Effector memory CD4-positive, alpha-beta T cell (primary cell): Measurements from ENCODE around the gene PRKCB.
"Not testable (repeated sequence)": the region's sequence is repeated elsewhere in the genome, so short reads cannot be mapped to it uniquely, and the experiment has no call there.

ENCODE experiments used
- DNase-seq, 3 donors: peaks; one replicate each; pipeline ENCODE4 v3.0.0-alpha.2; 2020
- H3K27ac ChIP-seq: 2 replicates; pipeline ENCODE4 v1.7.0; 2013; ENCODE audit warnings: mild to moderate bottlenecking, low read length, moderate library complexity; ENCODE audit not compliant: insufficient read depth, poor library complexity, severe bottlenecking
- H3K27me3 ChIP-seq: replicated peaks from 2 replicates; pipeline ENCODE4 v1.7.0; 2013; ENCODE audit warnings: mild to moderate bottlenecking, low read length; ENCODE audit not compliant: insufficient read depth, control insufficient read depth, poor library complexity, severe bottlenecking
- H3K36me3 ChIP-seq: 2 replicates; pipeline ENCODE4 v1.7.0; 2013; ENCODE audit warnings: mild to moderate bottlenecking, low read length, moderate library complexity; ENCODE audit not compliant: control insufficient read depth, insufficient read depth
- H3K4me1 ChIP-seq: 2 replicates; pipeline ENCODE4 v1.7.0; 2013; ENCODE audit warnings: low read length, mild to moderate bottlenecking; ENCODE audit not compliant: control insufficient read depth, insufficient read depth, poor library complexity, severe bottlenecking
- H3K4me3 ChIP-seq: 2 replicates; pipeline ENCODE4 v1.7.0; 2013; ENCODE audit warnings: low read length, low read depth, mild to moderate bottlenecking; ENCODE audit not compliant: insufficient read depth, poor library complexity, severe bottlenecking
- H3K9me3 ChIP-seq: 2 replicates; pipeline ENCODE4 v1.7.0; 2013; ENCODE audit warnings: mild to moderate bottlenecking, low read length, moderate library complexity; ENCODE audit not compliant: control insufficient read depth

Gene PRKCB

GRCh38 chr16:24091125-24091524, 255.3 kb downstream of the PRKCB start:
- Histone ChIP-seq H3K27me3 (no peaks in the 10 kb centered on the region), H3K36me3 (peaks cover 33% of the 10 kb centered on the region), H3K9me3 (no peaks in the 10 kb centered on the region), H3K27ac (no peak overlapping the region), H3K4me3 (no peak overlapping the region), H3K4me1 (no peaks in the 10 kb centered on the region)
- no peak for DNase-seq

- no peak overlapping the region for H3K4me3 ChIP-seq
- no peaks in the 10 kb centered on the region for H3K4me1 ChIP-seq
- peaks cover 33% of the 10 kb centered on the region for H3K36me3 ChIP-seq
- H3K27ac ChIP-seq: no peak overlapping the region
- no peaks in the 10 kb centered on the region for H3K9me3 ChIP-seq
- DNase-seq: no peak
- H3K27me3 ChIP-seq: no peaks in the 10 kb centered on the region
Observed at GRCh38 chr16:24093049-24093448, 257.3 kb downstream of the PRKCB start.

GRCh38 chr16:24094660-24095059, 258.9 kb downstream of the PRKCB start:
- no peaks in the 10 kb centered on the region for H3K9me3 ChIP-seq
- H3K36me3 ChIP-seq: peaks cover 33% of the 10 kb centered on the region
- H3K27ac ChIP-seq: no peak overlapping the region
- no peaks in the 10 kb centered on the region for H3K4me1 ChIP-seq
- DNase-seq: no peak
- H3K4me3 ChIP-seq: no peak overlapping the region
- H3K27me3 ChIP-seq: no peaks in the 10 kb centered on the region

DNA sequence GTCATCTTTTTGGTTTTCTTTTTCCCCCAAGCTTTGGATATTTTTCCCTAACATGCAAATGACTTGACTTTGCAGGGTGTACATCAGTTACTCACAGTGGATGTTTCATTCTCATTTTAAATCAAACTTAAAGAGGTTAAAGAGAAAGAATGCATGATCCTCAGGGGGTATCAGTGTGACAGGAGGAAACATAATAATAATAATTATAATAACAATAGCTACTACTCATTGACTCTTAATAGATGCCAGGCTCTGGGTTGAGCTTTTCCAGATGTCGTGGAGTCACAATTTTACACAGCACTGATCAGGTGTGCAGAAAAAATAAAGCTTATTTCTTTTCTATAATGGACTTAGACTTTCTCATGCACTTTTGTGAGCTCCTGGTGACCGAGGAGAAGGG, 263.1 kb downstream of the PRKCB start:
- H3K4me1 ChIP-seq: no peaks in the 10 kb centered on the region
- H3K27me3 ChIP-seq: no peaks in the 10 kb centered on the region
- H3K27ac ChIP-seq: no peak overlapping the region
- no peaks in the 10 kb centered on the region for H3K9me3 ChIP-seq
- no peak for DNase-seq
- no peak overlapping the region for H3K4me3 ChIP-seq
- peaks cover 39% of the 10 kb centered on the region for H3K36me3 ChIP-seq

DNA sequence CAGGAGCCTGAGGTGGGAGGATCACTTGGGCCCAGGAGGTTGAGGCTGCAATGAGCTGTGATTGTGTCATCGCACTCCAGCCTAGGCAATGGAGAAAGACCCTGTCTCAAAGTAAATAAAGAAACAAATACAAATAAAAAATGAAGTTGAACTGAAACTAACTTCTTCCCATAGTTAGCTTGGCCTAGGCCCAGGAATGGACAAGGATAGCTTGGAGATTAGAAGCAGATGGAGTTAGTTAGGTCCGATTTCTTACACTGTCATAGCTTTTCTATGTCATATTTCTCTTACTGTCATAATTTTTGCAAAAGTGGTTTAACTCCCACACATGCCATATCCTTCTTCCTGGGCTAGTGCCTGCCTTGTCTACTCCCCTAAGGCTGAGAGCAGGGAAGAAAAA, 265.6 kb downstream of the PRKCB start:
- Histone ChIP-seq H3K4me3 (no peak overlapping the region), H3K4me1 (no peaks in the 10 kb centered on the region), H3K36me3 (peaks cover 23% of the 10 kb centered on the region), H3K9me3 (no peaks in the 10 kb centered on the region), H3K27ac (no peak overlapping the region), H3K27me3 (no peaks in the 10 kb centered on the region)
- no peak for DNase-seq

DNA sequence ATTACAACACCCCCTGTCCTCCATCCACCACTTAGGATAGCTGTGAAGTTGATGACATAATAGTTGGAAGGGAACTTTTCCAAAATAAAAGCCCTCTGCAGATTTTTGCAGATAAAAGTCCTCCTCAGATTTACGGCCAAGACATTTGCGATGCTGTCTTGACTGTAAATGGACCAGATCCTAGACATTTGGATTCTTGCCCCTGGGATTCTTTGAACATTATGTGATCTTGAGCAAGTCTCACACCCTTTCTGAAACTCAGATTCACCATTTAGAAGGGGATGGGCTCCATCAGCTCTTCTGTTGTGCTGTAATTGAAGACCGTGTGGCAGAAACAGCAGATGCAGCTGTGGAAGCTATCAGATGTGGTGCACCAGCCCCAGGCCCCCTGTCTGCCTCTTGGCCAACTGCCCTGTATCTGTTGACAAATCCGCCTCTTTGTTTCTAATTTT, 266.5 kb downstream of the PRKCB start:
- Histone ChIP-seq H3K9me3 (no peaks in the 10 kb centered on the region), H3K4me1 (no peaks in the 10 kb centered on the region), H3K27ac (no peak overlapping the region), H3K4me3 (no peak overlapping the region), H3K36me3 (peaks cover 23% of the 10 kb centered on the region), H3K27me3 (no peaks in the 10 kb centered on the region)
- no peak for DNase-seq

GRCh38 chr16:24105471-24105870, 269.7 kb downstream of the PRKCB start:
- not testable (repeated sequence) for H3K4me3 ChIP-seq, H3K4me1 ChIP-seq, DNase-seq, H3K27me3 ChIP-seq, H3K9me3 ChIP-seq, H3K27ac ChIP-seq
- H3K36me3 ChIP-seq: peaks cover 21% of the 10 kb centered on the region

DNA sequence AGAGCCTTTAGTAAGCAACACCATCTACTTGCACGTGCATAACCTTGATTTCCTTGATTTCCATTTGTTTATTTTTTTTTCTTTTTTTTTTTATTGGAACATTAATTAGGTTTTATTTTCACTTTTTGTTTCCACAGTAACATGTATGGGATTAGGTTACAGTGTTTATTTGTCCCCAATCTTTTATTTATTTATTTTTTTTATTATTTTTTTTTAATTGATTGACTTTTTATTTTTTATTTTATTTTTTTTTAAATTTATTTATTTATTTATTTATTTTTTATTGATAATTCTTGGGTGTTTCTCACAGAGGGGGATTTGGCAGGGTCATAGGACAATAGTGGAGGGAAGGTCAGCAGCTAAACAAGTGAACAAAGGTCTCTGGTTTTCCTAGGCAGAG, 272.3 kb downstream of the PRKCB start:
- not testable (repeated sequence) for H3K4me1 ChIP-seq, DNase-seq, H3K4me3 ChIP-seq, H3K27me3 ChIP-seq, H3K27ac ChIP-seq, H3K36me3 ChIP-seq, H3K9me3 ChIP-seq

- no peaks in the 10 kb centered on the region for H3K9me3 ChIP-seq
- H3K4me1 ChIP-seq: no peaks in the 10 kb centered on the region
- H3K36me3 ChIP-seq: peaks cover 7% of the 10 kb centered on the region
- H3K27me3 ChIP-seq: no peaks in the 10 kb centered on the region
- H3K27ac ChIP-seq: no peak overlapping the region
- H3K4me3 ChIP-seq: no peak overlapping the region
- DNase-seq: no peak
Observed at GRCh38 chr16:24111724-24112302, 276.0 kb downstream of the PRKCB start.

DNA sequence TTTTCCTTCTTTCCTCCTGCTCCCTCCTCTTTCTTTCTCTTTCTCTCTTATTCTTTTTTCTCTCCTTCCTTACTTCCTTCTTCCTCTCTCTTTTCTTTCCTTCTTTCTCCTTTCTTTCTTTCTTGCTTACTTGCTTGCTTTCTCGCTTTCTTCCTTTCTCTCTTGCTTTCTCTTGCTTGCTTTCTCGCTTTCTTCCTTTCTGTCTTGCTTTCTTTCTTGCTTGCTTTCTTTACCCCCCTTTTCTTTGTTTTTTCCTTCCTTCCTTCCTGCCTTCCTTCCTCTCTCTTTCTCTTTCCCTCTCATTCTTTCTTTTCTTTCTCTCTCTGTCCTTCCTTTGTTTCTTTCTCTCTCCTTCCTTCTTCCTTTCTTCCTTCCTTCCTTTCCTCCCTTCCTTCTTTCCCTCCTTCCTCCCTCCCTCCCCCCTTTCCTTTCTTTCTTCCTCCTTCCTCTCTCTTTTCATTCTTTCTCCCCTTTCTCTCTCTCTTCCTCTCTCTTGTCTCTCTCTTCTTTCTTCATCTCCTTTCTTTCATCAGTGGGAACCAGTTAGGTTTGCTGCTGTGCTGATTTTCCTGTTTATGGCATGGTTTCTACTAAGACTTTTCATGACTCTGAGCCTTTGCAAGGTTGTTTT, 277.4 kb downstream of the PRKCB start:
- H3K27ac ChIP-seq: no peak overlapping the region
- H3K36me3 ChIP-seq: peaks cover 7% of the 10 kb centered on the region
- H3K9me3 ChIP-seq: no peaks in the 10 kb centered on the region
- no peak for DNase-seq
- H3K27me3 ChIP-seq: no peaks in the 10 kb centered on the region
- no peaks in the 10 kb centered on the region for H3K4me1 ChIP-seq
- H3K4me3 ChIP-seq: no peak overlapping the region
